SU-DHL-6 (cell line): Measurements from ENCODE around the gene TMED10.
"Not testable (repeated sequence)": the region's sequence is repeated elsewhere in the genome, so short reads cannot be mapped to it uniquely, and the experiment has no call there.

Source experiments
- EZH2phosphoT487 ChIP-seq: fragments of 200-600 bp; sonication (generic), shearing (Covaris generic); conservative IDR thresholded peaks from 2 replicates; pipeline ENCODE4 v1.6.1; 2018; ENCODE audit warnings: mild to moderate bottlenecking, antibody characterized with exemption, low read length, moderate library complexity, mixed read lengths
- TF ChIP-seq, protein P1 (sequence below): fragments of 200-600 bp; sonication (generic); IDR thresholded peaks from one replicate; pipeline ENCODE4 v1.5.1; 2017; ENCODE audit warnings: antibody characterized with exemption, mild to moderate bottlenecking, low read length, moderate library complexity; ENCODE audit not compliant: insufficient read depth, poor library complexity, severe bottlenecking

DNA sequence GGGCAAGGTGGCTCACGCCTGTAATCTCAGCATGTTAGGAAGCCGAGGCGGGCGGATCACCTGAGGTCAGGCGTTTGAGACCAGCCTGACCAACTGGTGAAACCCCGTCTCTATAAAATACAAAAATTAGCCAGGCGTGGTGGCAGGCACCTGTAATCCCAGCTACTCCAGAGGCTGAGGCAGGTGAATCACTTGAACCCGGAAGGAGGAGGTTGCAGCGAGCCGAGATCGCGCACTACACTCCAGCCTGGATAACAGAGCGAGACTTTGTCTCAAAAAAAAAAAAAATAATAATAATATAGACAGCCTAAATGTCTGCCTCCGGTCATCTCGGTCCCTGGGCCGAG, 49.0 kb downstream of the TMED10 start:
- TF ChIP-seq, protein P1, sequence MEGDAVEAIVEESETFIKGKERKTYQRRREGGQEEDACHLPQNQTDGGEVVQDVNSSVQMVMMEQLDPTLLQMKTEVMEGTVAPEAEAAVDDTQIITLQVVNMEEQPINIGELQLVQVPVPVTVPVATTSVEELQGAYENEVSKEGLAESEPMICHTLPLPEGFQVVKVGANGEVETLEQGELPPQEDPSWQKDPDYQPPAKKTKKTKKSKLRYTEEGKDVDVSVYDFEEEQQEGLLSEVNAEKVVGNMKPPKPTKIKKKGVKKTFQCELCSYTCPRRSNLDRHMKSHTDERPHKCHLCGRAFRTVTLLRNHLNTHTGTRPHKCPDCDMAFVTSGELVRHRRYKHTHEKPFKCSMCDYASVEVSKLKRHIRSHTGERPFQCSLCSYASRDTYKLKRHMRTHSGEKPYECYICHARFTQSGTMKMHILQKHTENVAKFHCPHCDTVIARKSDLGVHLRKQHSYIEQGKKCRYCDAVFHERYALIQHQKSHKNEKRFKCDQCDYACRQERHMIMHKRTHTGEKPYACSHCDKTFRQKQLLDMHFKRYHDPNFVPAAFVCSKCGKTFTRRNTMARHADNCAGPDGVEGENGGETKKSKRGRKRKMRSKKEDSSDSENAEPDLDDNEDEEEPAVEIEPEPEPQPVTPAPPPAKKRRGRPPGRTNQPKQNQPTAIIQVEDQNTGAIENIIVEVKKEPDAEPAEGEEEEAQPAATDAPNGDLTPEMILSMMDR = not testable (repeated sequence)
- not testable (repeated sequence) for TF ChIP-seq EZH2phosphoT487
